Measurements from ENCODE around the gene KCND2. TPM values are rescaled to one million over a fixed set of nuclear protein-coding genes. Genes with fewer than 3 reads are reported as not detected.

The KCND2 gene
- total RNA-seq, 1 experiment from 2014 or later, result 0.72 TPM

- no peak for DNase-seq
- POLR2A ChIA-PET (ENCODE audit: unreplicated experiment), result no interaction called here
- no peak overlapping the region for H3K4me3 ChIP-seq
- H3K4me2 ChIP-seq, result no peak overlapping the region
- H3K79me2 ChIP-seq (ENCODE audit: low read depth), result no peaks in the 10 kb centered on the region
- H3K9me3 ChIP-seq (ENCODE audit: insufficient read depth, low read depth), result no peaks in the 10 kb centered on the region
- H2AFZ ChIP-seq, result no peak overlapping the region
- no peaks in the 10 kb centered on the region for H3K36me3 ChIP-seq (ENCODE audit: low read depth)
- H3K27me3 ChIP-seq (ENCODE audit: insufficient read depth, low read depth), result no peaks in the 10 kb centered on the region
- CTCF ChIA-PET, result no interaction called here
- TF ChIP-seq EZH2 (IDR thresholded peaks at IDR 0.05; ENCODE audit: low read depth), result no peak
- TF ChIP-seq CTCF (conservative IDR thresholded peaks at IDR 0.05), result no peak
- H3F3A ChIP-seq (ENCODE audit: insufficient read depth, low read depth), result no peaks in the 10 kb centered on the region
- no peak overlapping the region for H3K27ac ChIP-seq
- no peaks in the 10 kb centered on the region for H3K9me2 ChIP-seq (ENCODE audit: insufficient read depth)
- BruUV-seq (replicated peaks), result no TSS peak
- intact Hi-C loops (cut with micrococcal nuclease; ENCODE audit: unreplicated experiment), result no loop called here
- H4K20me1 ChIP-seq (ENCODE audit: insufficient read depth), result no peaks in the 10 kb centered on the region
- no peaks in the 10 kb centered on the region for H3K4me1 ChIP-seq (replicated peaks; ENCODE audit: insufficient read depth)
These were observed 158.0 kb downstream of the KCND2 start for GRCh38 chr7:120431016-120431415.

- Histone ChIP-seq H3K27ac (no peak overlapping the region), H3K4me1 (replicated peaks; ENCODE audit: insufficient read depth) (no peaks in the 10 kb centered on the region), H3K27me3 (ENCODE audit: insufficient read depth, low read depth) (no peaks in the 10 kb centered on the region), H3K4me3 (no peak overlapping the region), H2AFZ (no peak overlapping the region), H4K20me1 (ENCODE audit: insufficient read depth) (no peaks in the 10 kb centered on the region), H3K9me3 (ENCODE audit: insufficient read depth, low read depth) (no peaks in the 10 kb centered on the region), H3F3A (ENCODE audit: insufficient read depth, low read depth) (no peaks in the 10 kb centered on the region), H3K36me3 (ENCODE audit: low read depth) (no peaks in the 10 kb centered on the region), H3K9me2 (ENCODE audit: insufficient read depth) (no peaks in the 10 kb centered on the region), H3K79me2 (ENCODE audit: low read depth) (no peaks in the 10 kb centered on the region), H3K4me2 (no peak overlapping the region)
- intact Hi-C loops (cut with micrococcal nuclease; ENCODE audit: unreplicated experiment), result no loop called here
- no TSS peak for BruUV-seq (replicated peaks)
- ChIA-PET CTCF (no interaction called here), POLR2A (ENCODE audit: unreplicated experiment) (no interaction called here)
- no peak for TF ChIP-seq CTCF (conservative IDR thresholded peaks at IDR 0.05)
- no peak for TF ChIP-seq EZH2 (IDR thresholded peaks at IDR 0.05; ENCODE audit: low read depth)
- DNase-seq, result no peak
These were observed 163.6 kb downstream of the KCND2 start for GRCh38 chr7:120436487-120437060.

GRCh38 chr7:120441850-120442249, 168.9 kb downstream of the KCND2 start:
- POLR2A ChIA-PET (ENCODE audit: unreplicated experiment), result no interaction called here
- CTCF ChIA-PET, result no interaction called here
- intact Hi-C loops (cut with micrococcal nuclease; ENCODE audit: unreplicated experiment), result no loop called here

More at GRCh38 chr7:120441850-120442249, 168.9 kb downstream of the KCND2 start:
- no peak overlapping the region for H3K4me3 ChIP-seq
- DNase-seq, result no peak
- no peaks in the 10 kb centered on the region for H3K4me1 ChIP-seq (replicated peaks; ENCODE audit: insufficient read depth)
- H3K36me3 ChIP-seq (ENCODE audit: low read depth), result no peaks in the 10 kb centered on the region
- H3K27ac ChIP-seq, result no peak overlapping the region
- H3K79me2 ChIP-seq (ENCODE audit: low read depth), result no peaks in the 10 kb centered on the region
- no TSS peak for BruUV-seq (replicated peaks)
- H3K4me2 ChIP-seq, result no peak overlapping the region
- H2AFZ ChIP-seq, result no peak overlapping the region
- no peaks in the 10 kb centered on the region for H3K9me3 ChIP-seq (ENCODE audit: insufficient read depth, low read depth)
- no peaks in the 10 kb centered on the region; the same call in 1 of the 2 replicates for H3K9me2 ChIP-seq (ENCODE audit: insufficient read depth)
- H3K27me3 ChIP-seq (ENCODE audit: insufficient read depth, low read depth), result no peaks in the 10 kb centered on the region
- no peaks in the 10 kb centered on the region for H3F3A ChIP-seq (ENCODE audit: insufficient read depth, low read depth)
- TF ChIP-seq CTCF (conservative IDR thresholded peaks at IDR 0.05) (no peak), EZH2 (IDR thresholded peaks at IDR 0.05; ENCODE audit: low read depth) (no peak)
- H4K20me1 ChIP-seq (ENCODE audit: insufficient read depth), result no peaks in the 10 kb centered on the region
